COLO668 (cell line): ENCODE data around the gene DGLUCY.
"Not testable (repeated sequence)": the region's sequence is repeated elsewhere in the genome, so short reads cannot be mapped to it uniquely, and the experiment has no call there.

ENCODE experiments used
- DNase-seq: peaks from one replicate; lab custom pipeline; 2025; ENCODE audit not compliant: unreplicated experiment; lab: John Stamatoyannopoulos, UW

DGLUCY gene

GRCh38 chr14:91232052-91232451 lies 118.2 kb downstream of the DGLUCY start:
- no peak for DNase-seq

DNA sequence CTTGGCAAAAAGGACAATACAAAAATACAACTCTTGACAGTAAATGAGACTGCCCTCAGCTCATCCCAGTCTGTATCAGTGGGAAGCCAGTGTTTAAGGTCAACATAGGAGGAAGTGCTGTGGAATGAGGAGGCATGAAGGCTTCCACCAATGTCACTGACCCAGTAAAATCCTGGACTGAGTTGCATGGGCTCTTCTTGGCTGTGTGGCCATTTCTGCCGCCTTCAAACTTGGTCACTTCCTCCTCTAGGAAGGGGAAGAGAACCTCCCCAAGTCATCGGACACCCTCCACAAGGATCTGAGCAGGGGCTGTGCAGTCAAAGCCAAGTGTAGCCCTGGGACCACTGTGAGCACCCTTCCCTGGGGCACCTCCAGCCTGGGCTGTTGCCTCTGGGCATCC lies 118.7 kb downstream of the DGLUCY start:
- DNase-seq, result no peak

DNA sequence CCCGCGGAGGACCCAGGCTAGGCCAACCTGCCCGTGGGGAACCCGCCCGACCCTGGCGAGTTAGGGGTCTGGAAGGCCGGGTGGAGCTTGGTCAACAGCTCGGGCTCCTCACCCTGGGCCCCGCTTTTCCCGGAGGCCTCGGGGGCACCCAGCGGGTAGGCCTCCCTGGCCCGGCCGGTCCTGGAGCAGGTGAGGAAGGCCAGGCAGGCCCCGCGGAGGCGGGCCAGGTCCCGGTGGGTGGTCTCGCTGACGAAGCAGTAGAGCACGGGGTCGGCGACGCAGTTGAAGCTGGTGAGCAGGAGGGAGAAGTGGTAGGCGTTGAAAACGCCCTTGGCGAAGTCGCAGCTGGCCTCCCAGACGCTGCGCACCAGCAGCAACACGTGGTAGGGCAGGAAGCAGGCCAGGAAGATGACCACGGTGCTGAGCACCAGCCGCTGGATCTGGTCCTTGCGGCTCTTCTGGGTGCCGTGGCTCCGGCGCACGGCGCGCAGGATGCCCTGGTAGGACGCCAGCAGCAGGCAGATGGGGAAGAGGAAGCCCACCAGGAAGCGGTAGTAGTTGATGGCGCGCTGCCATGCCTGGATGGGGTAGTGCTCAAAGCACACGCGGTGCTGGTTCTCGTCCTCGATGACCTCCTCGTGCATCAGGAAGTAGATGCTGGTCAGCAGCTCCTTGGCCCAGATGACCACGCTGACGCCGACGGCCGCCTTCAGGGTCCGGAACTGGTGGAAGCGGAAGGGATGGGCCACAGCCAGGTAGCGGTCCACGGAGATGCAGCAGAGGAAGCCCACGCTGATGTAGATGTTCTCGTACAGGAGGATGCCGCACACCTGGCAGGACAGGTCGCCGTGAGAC lies 120.3 kb downstream of the DGLUCY start:
- DNase-seq, result no peak

- no peak for DNase-seq
Observed at GRCh38 chr14:91234791-91235114, 120.9 kb downstream of the DGLUCY start.

- no peak for DNase-seq
Observed at GRCh38 chr14:91235841-91236240, 122.0 kb downstream of the DGLUCY start.

- DNase-seq, result no peak
Observed at GRCh38 chr14:91237219-91237618, 123.3 kb downstream of the DGLUCY start.

GRCh38 chr14:91238085-91238484 lies 124.2 kb downstream of the DGLUCY start:
- no peak for DNase-seq

DNA sequence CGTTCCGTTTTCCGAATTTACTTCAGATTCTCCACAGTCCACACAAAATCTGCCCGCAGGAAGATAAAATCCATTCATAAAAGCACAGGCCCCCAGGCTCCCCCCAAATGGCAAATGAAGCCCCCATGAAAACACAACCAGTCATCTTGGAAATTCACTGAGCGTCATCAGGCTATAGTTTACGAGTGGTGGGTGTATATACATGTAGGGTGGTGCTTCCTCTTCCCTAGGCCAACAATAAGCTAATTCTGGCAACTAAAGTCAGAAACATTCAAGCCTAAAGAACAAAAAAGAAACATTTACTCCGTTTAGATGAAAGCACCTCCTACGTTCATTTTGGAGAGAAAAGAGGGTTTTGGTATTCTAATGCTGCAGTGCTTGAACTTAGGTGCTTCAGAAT lies 124.8 kb downstream of the DGLUCY start:
- DNase-seq, result no peak

DNA sequence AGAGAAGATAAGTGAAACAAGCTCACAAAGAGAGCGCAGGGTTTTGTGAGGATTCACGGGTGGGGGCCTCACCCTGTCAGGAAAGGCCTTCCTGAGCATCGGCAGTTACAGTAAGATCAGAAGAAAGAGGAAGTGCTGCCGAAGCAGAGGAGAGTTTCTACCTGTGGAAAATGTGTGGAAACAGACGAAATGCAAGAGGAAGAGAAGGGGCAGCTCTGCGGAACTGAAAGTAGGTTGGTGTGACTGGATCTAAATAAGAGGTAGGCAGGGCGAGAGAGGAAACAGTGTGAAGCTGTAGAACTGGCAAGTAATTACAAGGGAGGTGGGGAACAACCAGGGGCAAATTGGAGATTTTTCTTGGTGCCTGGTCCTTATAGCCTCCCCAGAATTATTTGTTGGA lies 128.0 kb downstream of the DGLUCY start:
- DNase-seq, result no peak

DNA sequence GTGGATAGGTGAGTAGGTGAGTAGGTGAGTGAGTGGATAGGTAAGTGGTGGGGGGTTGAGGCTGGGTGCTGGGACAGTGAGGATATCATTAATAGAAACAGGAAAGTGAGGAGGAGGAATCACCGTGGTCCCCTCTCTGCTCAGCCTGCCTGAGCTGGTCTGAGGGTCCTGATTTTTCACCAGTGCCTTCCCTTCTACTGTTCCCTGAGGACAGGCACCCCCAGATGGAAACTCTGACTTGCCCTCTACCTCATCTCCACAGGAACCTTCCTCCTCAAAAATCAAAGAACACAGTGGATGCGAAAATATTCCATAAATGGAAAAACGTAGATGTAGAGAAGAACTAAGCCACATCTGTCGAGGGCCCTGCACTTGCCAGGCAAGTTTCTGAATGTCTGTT lies 128.8 kb downstream of the DGLUCY start:
- DNase-seq, result no peak

DNA sequence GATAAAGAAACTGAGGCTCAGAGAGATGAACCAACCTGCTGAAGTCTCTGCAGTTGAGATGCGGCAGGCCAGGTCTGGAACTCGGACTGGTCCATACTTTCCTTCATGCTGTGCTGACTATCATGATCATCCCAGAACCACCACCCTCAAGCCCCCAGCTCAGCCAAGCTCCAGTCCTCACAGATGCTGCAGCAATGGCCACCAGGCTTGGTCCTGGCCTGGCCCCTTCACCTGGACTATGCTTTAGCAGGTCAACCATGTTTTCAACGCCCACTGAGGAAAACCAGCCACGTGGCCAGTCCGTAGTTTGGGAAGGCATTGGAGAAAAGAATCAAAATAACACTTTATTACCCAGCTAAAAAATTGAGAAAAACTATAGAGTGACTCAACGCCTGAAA lies 129.2 kb downstream of the DGLUCY start:
- no peak for DNase-seq

DNA sequence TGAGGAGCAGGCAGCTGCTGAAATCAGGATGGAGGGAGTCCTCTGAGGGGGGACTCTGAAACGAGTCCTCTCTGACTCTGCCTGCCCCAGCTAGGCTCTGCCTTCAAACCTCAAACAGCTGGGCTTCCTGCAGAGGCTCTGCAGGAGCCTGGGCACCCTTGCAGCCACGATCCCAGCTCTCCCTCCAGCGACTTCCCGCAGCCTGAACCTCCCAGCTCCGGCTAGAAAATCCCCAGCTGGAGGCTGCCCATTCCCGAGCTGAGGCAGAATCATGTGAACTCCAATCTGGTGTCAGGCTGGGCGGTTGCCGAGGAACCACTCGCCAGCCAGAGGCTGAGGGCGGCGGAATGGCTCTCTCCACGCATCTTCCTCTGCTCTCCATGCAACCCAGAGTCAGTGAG lies 130.6 kb downstream of the DGLUCY start, which contains the start of gene GPR68:
GPR68 (minus strand) TSS at position 204 of the 401 bp plus-strand sequence. CDS start 9,654 bp downstream, outside the sequence.
- DNase-seq, result peak; percentile 58

DNA sequence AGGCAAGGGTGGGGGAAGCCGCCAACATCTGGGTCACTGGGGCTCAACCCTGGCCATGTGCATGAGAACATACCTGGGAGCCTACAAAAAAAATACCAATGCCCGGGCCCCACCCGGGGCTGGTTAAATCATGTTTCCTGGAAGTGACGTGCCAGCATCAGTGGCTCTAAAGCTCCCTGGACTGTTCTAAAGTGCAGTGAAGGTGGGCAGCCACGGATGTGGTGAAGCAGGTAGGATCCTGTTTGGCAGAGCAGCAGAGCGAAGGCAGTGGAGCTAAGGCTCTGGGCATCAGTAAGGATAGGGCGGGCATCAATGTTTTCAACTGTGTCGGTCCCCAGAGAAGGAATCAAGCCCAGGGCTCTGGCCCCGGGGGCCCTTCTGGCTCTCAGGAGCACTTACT lies 131.2 kb downstream of the DGLUCY start:
- DNase-seq, result no peak

DNA sequence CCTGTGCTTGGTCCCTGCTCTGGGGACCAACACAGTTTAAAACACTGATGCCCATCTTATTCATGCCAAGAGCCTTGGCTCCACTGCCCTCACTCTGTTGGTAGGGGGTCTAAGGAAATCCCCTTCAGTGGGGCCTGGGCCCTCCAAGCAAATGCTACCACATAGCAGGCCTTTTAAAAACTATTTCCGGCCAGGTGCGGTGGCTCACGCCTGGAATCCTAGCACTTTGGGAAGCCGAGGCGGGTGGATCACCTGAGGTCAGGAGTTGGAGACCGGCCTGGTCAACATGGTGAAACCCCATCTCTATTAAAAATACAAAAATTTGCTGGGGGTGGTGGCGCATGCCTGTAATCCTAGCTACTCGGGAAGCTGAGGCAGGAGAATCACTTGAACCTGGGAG lies 131.7 kb downstream of the DGLUCY start:
- not testable (repeated sequence) for DNase-seq

- DNase-seq, result peak; percentile 58
Observed at GRCh38 chr14:91246051-91246852, 132.4 kb downstream of the DGLUCY start.

DNA sequence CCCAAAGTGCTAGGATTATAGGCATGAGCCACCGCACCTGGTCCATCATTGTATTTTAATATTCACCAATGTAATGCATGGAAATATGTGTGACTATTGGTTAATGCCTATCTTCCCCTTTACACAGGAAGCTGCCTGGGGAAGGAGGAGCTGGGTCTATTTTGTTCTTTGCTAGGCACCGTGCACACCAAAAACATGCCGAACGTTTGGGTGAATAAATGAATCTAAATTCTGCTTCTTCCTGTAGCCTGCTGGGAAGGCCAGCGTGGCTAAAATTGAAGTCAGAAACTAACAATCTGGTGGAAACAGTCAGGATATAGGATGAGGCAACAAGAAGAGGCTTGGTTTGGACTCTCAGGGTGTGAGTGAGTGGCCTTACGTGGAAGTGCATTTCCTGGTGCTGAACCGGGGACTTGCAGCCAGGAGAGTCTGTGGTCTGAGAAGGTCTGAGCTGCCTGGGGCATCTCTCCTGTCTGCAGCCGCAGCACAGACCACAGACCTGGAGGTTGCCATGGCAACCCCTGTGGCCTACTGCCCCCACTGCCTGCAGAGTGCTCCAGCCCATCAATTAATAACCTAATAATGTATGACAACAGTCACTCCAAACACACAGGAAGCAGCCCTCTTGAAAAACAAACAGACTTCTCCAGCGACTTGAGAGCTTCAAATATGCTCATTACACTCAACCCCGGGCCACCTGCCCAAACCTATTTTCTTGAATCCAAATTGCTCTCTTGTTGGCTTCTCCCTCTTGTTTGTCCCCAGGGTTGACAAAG lies 136.2 kb downstream of the DGLUCY start:
- DNase-seq, result peak; percentile 79

- DNase-seq, result no peak
Observed at GRCh38 chr14:91250912-91251311, 137.0 kb downstream of the DGLUCY start.

- DNase-seq, result peak; percentile 72
Observed at GRCh38 chr14:91252871-91253794, 139.3 kb downstream of the DGLUCY start.

DNA sequence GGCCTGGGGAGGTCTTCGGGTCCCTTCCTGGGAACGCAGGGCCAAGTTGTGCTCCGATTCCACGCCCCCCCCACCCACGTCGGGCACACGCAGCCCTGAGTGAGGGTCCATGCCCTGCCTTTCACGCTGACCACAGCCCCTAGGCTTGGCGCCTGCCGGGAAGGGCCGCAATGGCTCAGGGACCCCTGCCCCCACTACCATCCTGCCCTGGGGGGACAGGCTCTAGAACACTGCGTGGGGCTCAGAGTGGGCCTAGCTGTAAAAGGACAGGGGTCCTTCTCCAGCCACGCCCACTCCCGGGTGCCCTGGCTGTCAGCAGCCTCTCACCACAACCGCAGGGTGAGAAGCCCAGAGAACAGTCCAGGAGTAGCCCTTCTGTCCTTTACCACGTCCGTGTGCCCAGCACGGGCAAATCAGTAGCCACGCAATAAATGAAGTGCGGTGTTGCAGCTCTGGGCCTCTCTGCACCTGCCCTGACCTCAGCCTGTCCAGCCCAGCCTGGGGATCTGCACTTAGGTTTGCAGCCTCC lies 140.0 kb downstream of the DGLUCY start:
- no peak for DNase-seq

- no peak for DNase-seq
Observed at GRCh38 chr14:91254461-91254860, 140.6 kb downstream of the DGLUCY start.
